HepG2 (cell line): Measurements from ENCODE around the gene LGALS1. TPM values are rescaled to one million over a fixed set of nuclear protein-coding genes. Genes with fewer than 3 reads are reported as not detected.

Experiments
- ETV5 ChIP-seq: IDR thresholded peaks from 2 replicates; pipeline ENCODE4 v1.6.1; 2018; ENCODE audit warnings: missing biosample characterization, missing genetic modification reagents, inconsistent platforms, borderline replicate concordance
- GABPB1 ChIP-seq: IDR thresholded peaks from 2 replicates; pipeline ENCODE4 v1.6.1; 2016; ENCODE audit warnings: mild to moderate bottlenecking, missing genetic modification reagents, moderate library complexity, missing compliant biosample characterization
- GFI1 ChIP-seq: sonication (generic); formaldehyde crosslinking; IDR thresholded peaks from 2 replicates; pipeline ENCODE4 v1.5.0; 2020; ENCODE audit warnings: missing genetic modification reagents, mild to moderate bottlenecking, borderline replicate concordance
- JUND ChIP-seq: sonication (generic); formaldehyde crosslinking; IDR thresholded peaks from 2 replicates; pipeline ENCODE4 v1.8.0; 2022; ENCODE audit warnings: mild to moderate bottlenecking, missing genetic modification reagents
- MTERF4 ChIP-seq: sonication (generic); formaldehyde crosslinking; IDR thresholded peaks from 2 replicates; pipeline ENCODE4 v1.8.0; 2023; ENCODE audit warnings: mild to moderate bottlenecking, missing genetic modification reagents
- NFE2L2 ChIP-seq: fragments of 150-350 bp; IDR thresholded peaks from 2 replicates; pipeline ENCODE4 v1.6.1; 2014; ENCODE audit warnings: low read length
- PATZ1 ChIP-seq: sonication (generic); formaldehyde crosslinking; IDR thresholded peaks from 2 replicates; pipeline ENCODE4 v1.4.0; 2020; ENCODE audit warnings: missing genetic modification reagents
- SKIL ChIP-seq: sonication (generic); formaldehyde crosslinking; IDR thresholded peaks from 2 replicates; pipeline ENCODE4 v1.8.0; 2022; ENCODE audit warnings: missing genetic modification reagents, mild to moderate bottlenecking, moderate library complexity, borderline replicate concordance
- UBTF ChIP-seq: sonication (generic); formaldehyde crosslinking; IDR thresholded peaks from 2 replicates; pipeline ENCODE4 v1.4.0; 2020; ENCODE audit warnings: mild to moderate bottlenecking, missing genetic modification reagents
- ZKSCAN8 ChIP-seq: IDR thresholded peaks from 2 replicates; pipeline ENCODE4 v1.6.1; 2016; ENCODE audit warnings: borderline replicate concordance, missing genetic modification reagents, missing compliant biosample characterization
- ZNF24 ChIP-seq: fragments of 450-650 bp; IDR thresholded peaks from 2 replicates; pipeline ENCODE4 v1.6.1; 2017; ENCODE audit warnings: antibody characterized with exemption, mild to moderate bottlenecking
- ZNF770 ChIP-seq: sonication (generic); formaldehyde crosslinking; IDR thresholded peaks from 2 replicates; pipeline ENCODE4 v1.5.0; 2020; ENCODE audit warnings: mild to moderate bottlenecking, missing genetic modification reagents
- ZNF776 ChIP-seq: sonication (generic); formaldehyde crosslinking; IDR thresholded peaks from 2 replicates; pipeline ENCODE4 v1.4.0; 2020; ENCODE audit warnings: mild to moderate bottlenecking, missing genetic modification reagents
- polyA plus RNA-seq, 8 experiments: library from polyadenylated mRNA; depleted of rRNA in 3 of 8; stranded (reverse) in 7 of 8; unstranded in 1 of 8; fragments of >200 nt; fragmentation: Illumina TruSeq in 4 of 8; extraction: Trizol in 4 of 8; gene quantifications; 2 replicates each; pipeline versions ENCODE4 v1.2.1 to v1.2.3, GENCODE V29; 2011 to 2016; ENCODE audit warnings: low read depth in 4 of 8, missing spikeins in 1 of 8, mixed read lengths in 1 of 8; ENCODE audit not compliant: insufficient read depth in 1 of 8
- total RNA-seq, 5 experiments: library from RNA; depleted of rRNA; stranded (reverse); fragments of >200 nt; fragmentation: Illumina TruSeq; extraction: Trizol; gene quantifications; 2 replicates each; pipeline ENCODE4 v1.2.3, GENCODE V29; 2016; ENCODE audit warnings: low read depth in 1 of 5
- TF ChIP-seq, protein P1 (sequence below): sonication (generic); formaldehyde crosslinking; IDR thresholded peaks from 2 replicates; pipeline ENCODE4 v1.4.0; 2020; ENCODE audit warnings: low read depth, missing genetic modification reagents

LGALS1 gene
- total and polyA plus RNA-seq, 2 of the 13 experiments (the other 11 are each of a cell fraction or from before 2014, with no cell fraction given): 103 to 858 TPM

DNA sequence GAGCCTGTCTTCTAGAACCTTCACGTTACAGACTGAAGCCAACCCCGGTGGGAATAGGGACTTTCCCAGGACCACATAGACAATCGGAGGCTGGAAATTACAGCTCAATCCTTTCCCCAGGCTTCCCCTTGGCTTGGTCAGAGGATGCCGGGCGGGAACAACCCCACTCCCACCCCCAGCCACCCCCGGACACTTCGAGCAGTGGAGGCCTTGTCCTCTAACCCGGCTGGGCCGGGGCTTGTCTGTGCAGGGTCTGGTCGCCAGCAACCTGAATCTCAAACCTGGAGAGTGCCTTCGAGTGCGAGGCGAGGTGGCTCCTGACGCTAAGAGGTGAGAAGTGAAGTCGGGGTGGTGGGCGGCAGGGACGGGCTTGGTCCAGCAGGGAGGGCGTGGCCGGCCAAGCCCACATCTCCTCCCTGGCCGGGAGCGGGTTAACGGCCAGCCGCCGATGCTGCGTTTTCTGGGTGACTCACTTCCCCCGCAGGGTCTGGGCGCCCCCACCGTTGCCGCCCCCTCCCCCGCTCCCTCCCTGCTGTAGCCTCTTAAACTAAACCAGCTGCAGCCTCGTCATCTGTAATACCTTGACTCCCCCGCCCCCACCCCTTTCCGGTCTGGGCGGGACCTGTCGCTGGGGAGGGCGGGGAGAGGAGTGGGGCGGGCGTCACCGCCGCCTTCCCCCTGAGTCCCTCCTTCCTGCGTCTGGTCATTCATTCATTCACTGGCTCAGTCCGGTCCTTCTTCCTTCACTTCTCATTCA, 1.5 kb downstream of the LGALS1 start (continued):
- TF ChIP-seq ZNF776 (CRISPR knock-in tag): 0 out of 2 replicates have a peak, but pooled peaks have one; percentile 49
- peak; percentile 92 for TF ChIP-seq ZNF24
- TF ChIP-seq SKIL (CRISPR knock-in tag): peak; percentile 13; the same call in 1 of the 2 replicates
- TF ChIP-seq ETV5: peak; percentile 97
- peak; percentile 51; the same call in 1 of the 2 replicates for TF ChIP-seq GFI1
- TF ChIP-seq NFE2L2: no peak
- 0 out of 2 replicates have a peak, but pooled peaks have one; percentile 23 for TF ChIP-seq MTERF4 (CRISPR knock-in tag)
- no peak for TF ChIP-seq JUND (CRISPR knock-in tag)
- TF ChIP-seq ZKSCAN8 (CRISPR knock-in tag): no peak
- TF ChIP-seq ZNF770 (CRISPR knock-in tag): peak; percentile 16; the same call in 1 of the 2 replicates
- TF ChIP-seq, protein P1, sequence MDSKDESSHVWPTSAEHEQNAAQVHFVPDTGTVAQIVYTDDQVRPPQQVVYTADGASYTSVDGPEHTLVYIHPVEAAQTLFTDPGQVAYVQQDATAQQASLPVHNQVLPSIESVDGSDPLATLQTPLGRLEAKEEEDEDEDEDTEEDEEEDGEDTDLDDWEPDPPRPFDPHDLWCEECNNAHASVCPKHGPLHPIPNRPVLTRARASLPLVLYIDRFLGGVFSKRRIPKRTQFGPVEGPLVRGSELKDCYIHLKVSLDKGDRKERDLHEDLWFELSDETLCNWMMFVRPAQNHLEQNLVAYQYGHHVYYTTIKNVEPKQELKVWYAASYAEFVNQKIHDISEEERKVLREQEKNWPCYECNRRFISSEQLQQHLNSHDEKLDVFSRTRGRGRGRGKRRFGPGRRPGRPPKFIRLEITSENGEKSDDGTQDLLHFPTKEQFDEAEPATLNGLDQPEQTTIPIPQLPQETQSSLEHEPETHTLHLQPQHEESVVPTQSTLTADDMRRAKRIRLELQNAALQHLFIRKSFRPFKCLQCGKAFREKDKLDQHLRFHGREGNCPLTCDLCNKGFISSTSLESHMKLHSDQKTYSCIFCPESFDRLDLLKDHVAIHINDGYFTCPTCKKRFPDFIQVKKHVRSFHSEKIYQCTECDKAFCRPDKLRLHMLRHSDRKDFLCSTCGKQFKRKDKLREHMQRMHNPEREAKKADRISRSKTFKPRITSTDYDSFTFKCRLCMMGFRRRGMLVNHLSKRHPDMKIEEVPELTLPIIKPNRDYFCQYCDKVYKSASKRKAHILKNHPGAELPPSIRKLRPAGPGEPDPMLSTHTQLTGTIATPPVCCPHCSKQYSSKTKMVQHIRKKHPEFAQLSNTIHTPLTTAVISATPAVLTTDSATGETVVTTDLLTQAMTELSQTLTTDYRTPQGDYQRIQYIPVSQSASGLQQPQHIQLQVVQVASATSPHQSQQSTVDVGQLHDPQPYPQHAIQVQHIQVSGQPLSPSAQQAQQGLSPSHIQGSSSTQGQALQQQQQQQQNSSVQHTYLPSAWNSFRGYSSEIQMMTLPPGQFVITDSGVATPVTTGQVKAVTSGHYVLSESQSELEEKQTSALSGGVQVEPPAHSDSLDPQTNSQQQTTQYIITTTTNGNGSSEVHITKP (CRISPR knock-in tag): 0 out of 2 replicates have a peak, but pooled peaks have one; percentile 44
- peak; percentile 43; the same call in 1 of the 2 replicates for TF ChIP-seq UBTF (CRISPR knock-in tag)
- peak; percentile 92 for TF ChIP-seq PATZ1 (CRISPR knock-in tag)
- TF ChIP-seq GABPB1: peak; percentile 82
